ENCODE results near the gene LY86.

GRCh38 chr6:6585003-6585311, 3.6 kb upstream of the LY86 start:
- TF ChIP-seq CTCF (IDR thresholded peaks at IDR 0.05) (no peak), POLR2A (IDR thresholded peaks at IDR 0.05) (no peak)
